HepG2 (cell line): ENCODE measurements around the gene PGR. TPM values are rescaled to one million over a fixed set of nuclear protein-coding genes. Genes with fewer than 3 reads are reported as not detected.

Source experiments
- ATAC-seq: fragments of 200-7000 bp; cut with Tn5 transposase; 3 replicates; pipeline ENCODE4 v1.9.1; 2020; ENCODE audit warnings: mild to moderate bottlenecking, moderate library complexity
- BruUV-seq: library from RNA; stranded (reverse); fragments of 400-500 nt; replicated peaks from 2 replicates; lab custom pipeline; 2021; lab: Mats Ljungman, UMichigan
- CTCF ChIA-PET: fragments of 300-600 bp; formaldehyde crosslinking; extraction: SDS; loops from one replicate; lab custom pipeline; 2021; ENCODE audit warnings: low total read pairs, inconsistent platforms, low intra/inter-chr PET ratio; lab: Yijun Ruan, JAX
- POLR2A ChIA-PET: fragments of 350-600 bp; sonication (Branson Sonifier 250); formaldehyde crosslinking; loops from one replicate; lab custom pipeline; 2020; ENCODE audit warnings: antibody characterized with exemption, inconsistent platforms; lab: Yijun Ruan, JAX
- DNase-seq: peaks from one replicate; pipeline ENCODE4 v3.0.0-alpha.2; 2015; ENCODE audit warnings: low spot score
- FAIRE-seq: peaks from 3 replicates; lab custom pipeline; 2011; peaks lifted over from hg19 to GRCh38; lab: Jason Lieb, UNC
- H2AFZ ChIP-seq: one replicate; pipeline ENCODE4 v1.6.1; 2011; ENCODE audit warnings: low read length, inconsistent platforms
- H3K27ac ChIP-seq: fragments of 300-600 bp; 3 replicates; pipeline ENCODE4 v1.8.0; 2011; ENCODE audit warnings: mixed run types, mild to moderate bottlenecking, mixed read lengths, low read length, inconsistent platforms; ENCODE audit not compliant: insufficient read depth; ENCODE audit errors: extremely low read length
- H3K27me3 ChIP-seq, 2 experiments: fragments of 200-600 bp in 1 of 2; 2 replicates in 1 of 2; 3 replicates in 1 of 2; pipeline versions ENCODE4 v1.6.0 to v1.8.0; 2011; ENCODE audit warnings: low read length in 2 of 2, mild to moderate bottlenecking in 2 of 2, moderate library complexity in 2 of 2, inconsistent platforms in 1 of 2; ENCODE audit not compliant: insufficient read depth in 2 of 2, control insufficient read depth in 1 of 2
- H3K36me3 ChIP-seq, 2 experiments: fragments of 200-600 bp in 1 of 2; replicated peaks in 1 of 2; 2 replicates in 1 of 2; 3 replicates in 1 of 2; pipeline versions ENCODE4 v1.5.1 to v1.8.0; 2011; ENCODE audit warnings: low read length in 2 of 2, inconsistent platforms in 1 of 2; ENCODE audit not compliant: insufficient read depth in 2 of 2, control insufficient read depth in 1 of 2
- H3K4me1 ChIP-seq: 2 replicates; pipeline ENCODE4 v1.5.1; 2012; ENCODE audit warnings: low read length, inconsistent platforms; ENCODE audit not compliant: insufficient read depth
- H3K4me2 ChIP-seq: 2 replicates; pipeline ENCODE4 v1.6.0; 2011; ENCODE audit warnings: low read depth, low read length, inconsistent platforms
- H3K4me3 ChIP-seq, 3 experiments: fragments of 200-600 bp in 1 of 3; sonication (generic), shearing (Covaris generic) in 1 of 3; replicated peaks in 1 of 3; 2 replicates each; pipeline ENCODE4 v1.5.1; 2011 to 2016; ENCODE audit warnings: low read length in 3 of 3, inconsistent platforms in 2 of 3, low read depth in 2 of 3, mild to moderate bottlenecking in 2 of 3, control low read depth in 1 of 3, mixed read lengths in 1 of 3; ENCODE audit not compliant: insufficient read depth in 1 of 3
- H3K79me2 ChIP-seq: one replicate; pipeline ENCODE4 v1.6.1; 2011; ENCODE audit warnings: low read length, inconsistent platforms; ENCODE audit not compliant: insufficient read depth
- H3K9ac ChIP-seq: 2 replicates; pipeline ENCODE4 v1.6.0; 2011; ENCODE audit warnings: mild to moderate bottlenecking, low read depth, low read length, inconsistent platforms; ENCODE audit not compliant: insufficient read depth
- H3K9me3 ChIP-seq: 2 replicates; pipeline ENCODE4 v1.5.1; 2012; ENCODE audit warnings: mild to moderate bottlenecking, low read length
- H4K20me1 ChIP-seq: 2 replicates; pipeline ENCODE4 v1.6.0; 2011; ENCODE audit warnings: inconsistent platforms, mild to moderate bottlenecking, low read length, moderate library complexity; ENCODE audit not compliant: insufficient read depth
- HINFP ChIP-seq: sonication (generic); formaldehyde crosslinking; IDR thresholded peaks from 2 replicates; pipeline ENCODE4 v1.4.0; 2020; ENCODE audit warnings: low read depth, mild to moderate bottlenecking, missing genetic modification reagents
- HNF1A ChIP-seq, 2 experiments: sonication (generic) in 1 of 2; formaldehyde crosslinking in 1 of 2; IDR thresholded peaks; 2 replicates each; pipeline versions ENCODE4 v1.4.0 to v1.6.1; 2016 to 2020; ENCODE audit warnings: borderline replicate concordance in 1 of 2, low read depth in 1 of 2, mild to moderate bottlenecking in 1 of 2, missing genetic modification reagents in 1 of 2
- SALL2 ChIP-seq: sonication (generic); formaldehyde crosslinking; IDR thresholded peaks from 2 replicates; pipeline ENCODE4 v1.8.1; 2023; ENCODE audit warnings: mild to moderate bottlenecking, missing genetic modification reagents, inconsistent platforms
- SRSF1 ChIP-seq: fragments of 200-400 bp; formaldehyde crosslinking; optimal IDR thresholded peaks from 2 replicates; pipeline ENCODE3; 2017; ENCODE audit warnings: mild to moderate bottlenecking, low read depth, low read length, moderate library complexity
- ZBTB20 ChIP-seq: sonication (generic); formaldehyde crosslinking; IDR thresholded peaks from 2 replicates; pipeline ENCODE4 v1.8.1; 2023; ENCODE audit warnings: missing genetic modification reagents, low read depth, mild to moderate bottlenecking, borderline replicate concordance
- ZFX ChIP-seq: sonication (generic); formaldehyde crosslinking; IDR thresholded peaks from 2 replicates; pipeline ENCODE4 v1.4.0; 2020; ENCODE audit warnings: mild to moderate bottlenecking, low read depth, missing genetic modification reagents, moderate library complexity
- ZKSCAN5 ChIP-seq: sonication (generic); formaldehyde crosslinking; IDR thresholded peaks from 2 replicates; pipeline ENCODE4 v1.5.1; 2020; ENCODE audit warnings: mild to moderate bottlenecking, missing genetic modification reagents
- WGBS: methylation state at CpG from one replicate; pipeline ENCODE4 v1.1.6; 2017; ENCODE audit warnings: low lambda C conversion rate; 5-methylcytosine and 5-hydroxymethylcytosine counted together
- in situ Hi-C: cut with HindIII; loops from 2 replicates; pipeline ENCODE4 v1.10.0; 2017; ENCODE audit warnings: low pct_unique_long_range_greater_than_20kb; ENCODE audit not compliant: extremely low pct_ligation_motif_present
- intact Hi-C: fragments of 100-400 bp; cut with micrococcal nuclease; formaldehyde crosslinking; loops from one replicate; pipeline ENCODE4 v1.10.0; 2022; ENCODE audit not compliant: unreplicated experiment
- polyA plus RNA-seq, 8 experiments: library from polyadenylated mRNA; depleted of rRNA in 3 of 8; stranded (reverse) in 7 of 8; unstranded in 1 of 8; fragments of >200 nt; fragmentation: Illumina TruSeq in 4 of 8; extraction: Trizol in 4 of 8; gene quantifications; 2 replicates each; pipeline versions ENCODE4 v1.2.1 to v1.2.3, GENCODE V29; 2011 to 2016; ENCODE audit warnings: low read depth in 4 of 8, missing spikeins in 1 of 8, mixed read lengths in 1 of 8; ENCODE audit not compliant: insufficient read depth in 1 of 8
- total RNA-seq, 5 experiments: library from RNA; depleted of rRNA; stranded (reverse); fragments of >200 nt; fragmentation: Illumina TruSeq; extraction: Trizol; gene quantifications; 2 replicates each; pipeline ENCODE4 v1.2.3, GENCODE V29; 2016; ENCODE audit warnings: low read depth in 1 of 5

PGR gene
- total and polyA plus RNA-seq, 2 of the 13 experiments (the other 11 are each of a cell fraction or from before 2014, with no cell fraction given): not detected

- WGBS: 76% methylated on average over 2 of the region's 2 CpGs
These were observed 134.6 kb downstream of the PGR start for GRCh38 chr11:100994966-100995365.

More at GRCh38 chr11:100994966-100995365, 134.6 kb downstream of the PGR start:
- ATAC-seq (no peak), FAIRE-seq (no peak), DNase-seq (no peak)
- Histone ChIP-seq H4K20me1 (no peaks in the 10 kb centered on the region), H3K79me2 (no peaks in the 10 kb centered on the region), H3K4me1 (no peaks in the 10 kb centered on the region), H3K4me3 (no peak overlapping the region), H3K36me3 (no peaks in the 10 kb centered on the region), H3K27me3 (no peaks in the 10 kb centered on the region), H3K9me3 (no peaks in the 10 kb centered on the region), H3K27ac (no peak overlapping the region), H3K9ac (no peak overlapping the region), H3K4me2 (no peak overlapping the region), H2AFZ (no peak overlapping the region)
- ChIA-PET CTCF (no interaction called here), POLR2A (no interaction called here)
- in situ Hi-C loops (no loop called here), intact Hi-C loops (no loop called here)
- TF ChIP-seq ZKSCAN5 (CRISPR knock-in tag) (no peak), HINFP (CRISPR knock-in tag) (no peak), ZFX (no peak), SRSF1 (no peak), ZBTB20 (no peak), HNF1A (IDR thresholded peaks at IDR 0.05; ENCODE audit: low read depth) (no peak), HNF1A (CRISPR knock-in tag; IDR thresholded peaks at IDR 0.05; ENCODE audit: borderline replicate concordance) (no peak), SALL2 (CRISPR knock-in tag) (no peak)
- BruUV-seq: no TSS peak
